Measurements from ENCODE around the gene ZNF831.

- TF ChIP-seq CTCF (conservative IDR thresholded peaks at IDR 0.05 in 1 of 2, IDR thresholded peaks at IDR 0.05 in 1 of 2; ENCODE audit: extremely low read depth in 1 of 2, insufficient read depth in 1 of 2, low read depth in 1 of 2, low read length in 2 of 2) (no peak), EZH2 (IDR thresholded peaks at IDR 0.05; ENCODE audit: borderline replicate concordance, low read length) (no peak)
These were observed 105.9 kb downstream of the ZNF831 start for GRCh38 chr20:59269411-59270025.

All from mammary epithelial cell (primary cell).